Osteocyte (in vitro differentiated cells): ENCODE measurements around the gene CNTNAP2. TPM values are rescaled to one million over a fixed set of nuclear protein-coding genes. Genes with fewer than 3 reads are reported as not detected.

Experiments
- DNase-seq: peaks from one replicate; pipeline ENCODE4 v3.0.0; 2021; ENCODE audit warnings: mixed read lengths; ENCODE audit not compliant: unreplicated experiment; ENCODE audit errors: extremely low spot score
- H3K27ac Mint-ChIP-seq: one replicate; pipeline ENCODE4 v1.8.0; 2021; ENCODE audit warnings: mild to moderate bottlenecking, mixed read lengths; ENCODE audit not compliant: unreplicated experiment
- H3K27me3 Mint-ChIP-seq: one replicate; pipeline ENCODE4 v1.8.0; 2021; ENCODE audit warnings: mixed read lengths; ENCODE audit not compliant: unreplicated experiment
- H3K36me3 Mint-ChIP-seq: one replicate; pipeline ENCODE4 v1.8.0; 2021; ENCODE audit warnings: mixed read lengths; ENCODE audit not compliant: unreplicated experiment
- H3K4me1 Mint-ChIP-seq: one replicate; pipeline ENCODE4 v1.8.0; 2021; ENCODE audit warnings: mixed read lengths; ENCODE audit not compliant: unreplicated experiment
- H3K4me3 Mint-ChIP-seq: one replicate; pipeline ENCODE4 v1.8.0; 2021; ENCODE audit warnings: mild to moderate bottlenecking, moderate library complexity, mixed read lengths; ENCODE audit not compliant: unreplicated experiment
- H3K9me3 Mint-ChIP-seq: one replicate; pipeline ENCODE4 v1.8.0; 2021; ENCODE audit warnings: mixed read lengths; ENCODE audit not compliant: unreplicated experiment
- CTCF ChIP-seq: fragments of 200-600 bp; sonication (generic); IDR thresholded peaks from 2 replicates; pipeline ENCODE4 v1.5.0; 2021; ENCODE audit warnings: antibody characterized with exemption, mild to moderate bottlenecking, moderate library complexity
- total RNA-seq: library from RNA; stranded (reverse); gene quantifications from 2 replicates; pipeline ENCODE4 v1.2.1, GENCODE V29; 2021

The CNTNAP2 gene
- total RNA-seq, 1 donor from 2014 or later: 1.4 TPM

- H3K4me1 Mint-ChIP-seq: no peaks in the 10 kb centered on the region
- DNase-seq: no peak
- H3K27ac Mint-ChIP-seq: no peak overlapping the region
- H3K4me3 Mint-ChIP-seq: no peak overlapping the region
- no peaks in the 10 kb centered on the region for H3K36me3 Mint-ChIP-seq
- no peaks in the 10 kb centered on the region for H3K27me3 Mint-ChIP-seq
- H3K9me3 Mint-ChIP-seq: no peaks in the 10 kb centered on the region
- no peak for TF ChIP-seq CTCF
These were observed 537.4 kb downstream of the CNTNAP2 start for GRCh38 chr7:146654048-146654447.

- Mint-ChIP-seq H3K4me1 (no peaks in the 10 kb centered on the region), H3K27me3 (no peaks in the 10 kb centered on the region), H3K9me3 (peaks cover 2% of the 10 kb centered on the region), H3K36me3 (no peaks in the 10 kb centered on the region), H3K4me3 (no peak overlapping the region), H3K27ac (no peak overlapping the region)
- DNase-seq: no peak
- no peak for TF ChIP-seq CTCF
These were observed 539.6 kb downstream of the CNTNAP2 start for GRCh38 chr7:146655928-146656797.

GRCh38 chr7:146656988-146657387 lies 540.4 kb downstream of the CNTNAP2 start:
- DNase-seq: no peak
- H3K4me1 Mint-ChIP-seq: no peaks in the 10 kb centered on the region
- H3K36me3 Mint-ChIP-seq: no peaks in the 10 kb centered on the region
- H3K4me3 Mint-ChIP-seq: no peak overlapping the region
- H3K27me3 Mint-ChIP-seq: no peaks in the 10 kb centered on the region
- no peak overlapping the region for H3K27ac Mint-ChIP-seq
- peaks cover 4% of the 10 kb centered on the region for H3K9me3 Mint-ChIP-seq
- TF ChIP-seq CTCF: peak; percentile 20

GRCh38 chr7:146658604-146659003 lies 542.0 kb downstream of the CNTNAP2 start:
- TF ChIP-seq CTCF: no peak
- DNase-seq: no peak
- no peaks in the 10 kb centered on the region for H3K4me1 Mint-ChIP-seq
- peaks cover 4% of the 10 kb centered on the region for H3K9me3 Mint-ChIP-seq
- no peaks in the 10 kb centered on the region for H3K27me3 Mint-ChIP-seq
- no peak overlapping the region for H3K4me3 Mint-ChIP-seq
- no peak overlapping the region for H3K27ac Mint-ChIP-seq
- no peaks in the 10 kb centered on the region for H3K36me3 Mint-ChIP-seq

- Mint-ChIP-seq H3K9me3 (peaks cover 4% of the 10 kb centered on the region), H3K27me3 (no peaks in the 10 kb centered on the region), H3K4me3 (no peak overlapping the region), H3K27ac (no peak overlapping the region), H3K36me3 (no peaks in the 10 kb centered on the region), H3K4me1 (no peaks in the 10 kb centered on the region)
- no peak for TF ChIP-seq CTCF
- DNase-seq: no peak
These were observed 543.1 kb downstream of the CNTNAP2 start for GRCh38 chr7:146659732-146660131.
